ENCODE measurements around the gene CAMK1D.
A peak's percentile ranks its signal among the peaks of the same experiment; 100 is the strongest.

Gene CAMK1D

DNA sequence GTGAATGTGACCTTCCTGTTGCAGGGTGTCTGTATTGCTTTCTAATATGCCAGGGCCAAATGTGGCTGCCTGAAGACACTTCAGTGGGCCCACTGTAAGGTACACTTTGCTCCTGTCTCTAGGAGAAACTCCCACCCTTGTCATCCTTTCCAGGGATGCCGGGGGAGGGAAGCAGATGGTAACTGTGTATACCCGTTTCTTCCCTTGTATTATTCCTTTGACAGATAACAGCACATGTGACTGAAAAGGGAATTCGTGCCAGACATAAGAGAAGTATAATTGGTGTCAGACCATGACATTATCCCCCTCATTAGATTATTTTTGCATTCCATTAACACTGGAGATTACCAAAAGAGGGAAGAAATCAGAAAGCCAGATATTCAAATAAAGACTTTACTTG lies 317.7 kb downstream of the CAMK1D start:
- no peak for DNase-seq

DNA sequence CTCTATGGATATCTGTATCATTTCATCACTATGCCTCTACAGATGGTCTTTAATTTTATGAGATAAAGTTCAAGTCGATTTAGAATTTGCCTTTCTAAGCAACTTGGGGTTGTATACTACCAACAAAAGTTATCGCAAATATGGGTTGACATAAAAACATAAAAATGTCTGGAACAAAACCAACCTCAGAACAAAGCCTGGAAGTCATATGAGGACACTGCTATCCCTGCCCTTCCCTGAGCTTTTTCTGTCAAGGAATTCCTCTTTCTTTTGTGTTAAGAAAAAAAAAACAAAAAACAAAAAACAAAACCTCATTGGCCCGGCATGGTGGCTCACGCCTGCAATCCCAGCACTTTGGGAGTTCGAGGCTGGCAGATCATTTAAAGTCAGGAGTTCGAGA lies 319.3 kb downstream of the CAMK1D start:
- DNase-seq = no peak

DNA sequence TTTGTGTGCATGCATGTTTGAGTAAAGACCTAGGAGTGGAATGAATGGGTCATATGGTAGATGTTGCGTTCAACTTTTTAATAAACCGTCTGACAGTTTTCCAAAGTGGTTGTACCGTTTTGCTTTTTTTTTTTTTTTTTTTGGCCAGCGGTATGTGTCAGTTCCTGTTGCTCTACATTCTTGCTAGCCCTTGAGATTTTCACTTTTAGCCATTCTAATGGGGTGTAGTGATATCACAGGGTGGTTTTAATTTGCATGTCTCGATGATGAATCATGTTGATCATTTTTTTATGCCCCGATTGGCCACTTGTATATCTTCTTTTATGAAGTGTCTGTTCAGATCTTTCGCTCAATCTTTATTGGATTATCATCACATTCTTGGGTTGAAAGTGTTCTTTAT lies 320.7 kb downstream of the CAMK1D start:
- peak; percentile 17 for DNase-seq

DNA sequence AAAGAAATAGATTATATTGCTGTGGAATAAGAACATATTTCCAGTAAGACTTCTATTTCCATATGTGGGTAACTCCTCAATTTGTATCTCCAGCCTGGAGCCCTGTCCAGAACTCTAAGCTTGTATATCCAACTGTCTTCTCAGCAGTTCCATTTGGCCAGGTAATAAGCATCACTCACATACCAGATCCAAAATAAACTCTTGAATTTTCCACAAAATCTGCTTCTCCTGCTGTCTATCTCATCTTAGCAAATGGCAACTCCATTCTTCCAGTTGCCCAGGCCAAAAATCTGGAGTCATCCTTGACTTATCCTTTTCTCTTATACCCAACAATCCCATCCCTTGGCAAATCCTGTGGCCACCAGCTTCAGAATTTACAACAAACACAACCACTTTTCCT lies 325.8 kb downstream of the CAMK1D start:
- no peak for DNase-seq

DNA sequence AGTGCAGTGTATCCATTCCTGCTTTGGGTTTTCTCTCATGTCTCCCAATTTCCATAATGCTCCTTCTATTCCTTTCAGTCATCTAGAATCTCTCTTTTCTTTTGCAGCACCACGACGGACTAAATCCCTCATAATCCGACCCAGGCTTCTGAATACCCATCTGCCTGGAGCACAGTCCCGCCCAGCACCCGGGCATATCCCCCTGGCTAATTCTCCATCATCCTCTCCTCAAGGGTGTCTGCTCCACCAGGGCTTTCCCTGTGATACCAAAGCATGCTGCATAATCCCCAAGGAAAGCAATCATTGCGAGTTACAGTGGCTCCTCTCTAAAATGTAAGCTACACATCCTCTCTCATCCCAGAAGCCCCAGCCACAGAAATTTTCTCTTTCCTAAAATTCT lies 330.3 kb downstream of the CAMK1D start:
- no peak for DNase-seq

DNA sequence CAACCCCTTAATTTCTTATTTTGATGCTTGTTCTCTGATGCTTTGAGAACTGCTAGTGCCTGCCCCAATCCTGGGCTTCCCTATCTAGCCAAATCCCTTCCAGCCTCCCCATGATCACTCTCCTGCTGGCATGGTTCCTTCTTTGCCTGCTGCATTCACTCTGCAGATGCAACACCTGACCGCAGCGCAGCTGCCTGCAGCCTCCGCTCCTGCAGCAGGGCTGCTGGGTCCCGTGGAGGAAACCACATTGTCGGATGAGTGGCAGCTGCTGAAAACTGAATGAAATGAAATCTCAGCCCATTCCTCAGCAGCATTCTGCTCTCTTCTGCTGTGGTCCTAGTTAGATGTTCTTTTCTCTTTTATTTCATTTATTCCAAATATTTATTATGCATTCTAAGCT lies 331.9 kb downstream of the CAMK1D start:
- DNase-seq = no peak

DNA sequence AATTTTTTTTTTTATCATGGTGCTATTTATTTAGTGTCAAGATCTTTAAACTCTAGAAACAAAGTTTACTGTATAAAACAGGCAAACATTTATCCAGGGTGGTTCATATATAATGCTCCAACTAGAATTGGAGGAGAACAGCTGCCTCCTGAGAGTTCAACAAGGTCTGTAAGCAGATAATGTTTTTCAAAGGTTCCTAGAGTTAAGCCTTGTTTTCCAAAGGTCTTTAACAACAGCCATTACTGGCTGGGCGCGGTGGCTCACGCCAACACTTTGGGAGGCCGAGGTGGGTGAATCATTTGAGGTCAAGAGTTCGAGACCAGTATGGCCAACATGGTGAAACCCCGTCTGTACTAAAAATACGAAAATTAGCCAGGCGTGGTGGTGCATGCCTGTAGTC lies 335.4 kb downstream of the CAMK1D start:
- DNase-seq = no peak

DNA sequence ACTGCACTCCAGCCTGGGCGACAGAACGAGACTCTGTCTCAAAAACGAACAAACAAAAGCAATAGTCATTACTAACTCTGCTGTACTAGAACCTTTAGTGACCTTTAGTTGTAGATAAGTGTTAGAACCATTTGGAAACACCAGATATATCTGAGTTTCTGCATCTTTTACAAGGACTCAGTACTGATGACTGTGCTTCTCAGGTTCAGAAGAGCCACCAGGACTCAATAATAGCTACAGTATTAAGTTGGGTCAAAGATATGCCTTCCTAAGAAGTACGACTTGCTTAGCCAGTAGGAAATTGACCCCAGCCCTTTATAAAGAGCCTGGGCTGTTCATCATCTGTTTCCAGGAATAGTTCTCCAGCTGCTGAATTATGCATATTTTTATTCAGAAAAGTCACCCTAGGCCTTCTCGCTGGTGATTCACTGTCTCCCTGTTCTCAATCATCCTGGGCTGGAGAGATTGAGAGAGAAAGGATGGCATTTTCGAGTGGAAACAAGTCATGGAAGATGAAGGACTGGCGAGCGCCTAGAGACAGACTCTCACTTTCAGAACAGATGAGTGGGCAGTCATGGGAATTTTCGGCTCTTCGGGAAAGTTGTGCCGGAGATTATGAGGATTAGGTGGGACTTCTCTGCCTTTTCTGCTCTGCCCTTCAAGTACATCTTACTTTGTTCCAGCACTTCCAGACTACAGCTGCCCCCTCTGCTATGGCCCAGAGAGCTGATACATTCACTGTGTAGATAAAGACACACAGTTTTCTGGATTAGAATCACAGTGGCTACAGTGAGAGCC lies 336.1 kb downstream of the CAMK1D start:
- no peak for DNase-seq

DNA sequence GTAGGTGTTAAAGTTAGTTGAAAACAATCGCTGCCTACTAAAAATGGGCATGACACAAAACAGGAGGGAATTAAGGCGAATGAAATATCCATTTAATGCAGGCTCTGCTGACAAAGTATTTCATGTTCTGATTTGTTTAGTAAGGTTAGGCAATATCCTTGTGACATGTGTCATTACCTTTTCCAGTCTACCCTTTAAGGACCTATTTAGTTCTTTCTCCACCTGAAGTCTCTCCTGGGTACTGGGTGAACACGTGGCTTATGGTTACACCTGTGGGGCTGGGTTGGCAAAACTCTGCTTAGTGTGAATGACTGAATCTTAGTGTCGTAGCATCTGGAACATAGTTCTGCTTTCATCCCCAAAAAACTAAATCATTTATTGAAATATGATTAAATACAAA lies 338.6 kb downstream of the CAMK1D start:
- no peak for DNase-seq

DNA sequence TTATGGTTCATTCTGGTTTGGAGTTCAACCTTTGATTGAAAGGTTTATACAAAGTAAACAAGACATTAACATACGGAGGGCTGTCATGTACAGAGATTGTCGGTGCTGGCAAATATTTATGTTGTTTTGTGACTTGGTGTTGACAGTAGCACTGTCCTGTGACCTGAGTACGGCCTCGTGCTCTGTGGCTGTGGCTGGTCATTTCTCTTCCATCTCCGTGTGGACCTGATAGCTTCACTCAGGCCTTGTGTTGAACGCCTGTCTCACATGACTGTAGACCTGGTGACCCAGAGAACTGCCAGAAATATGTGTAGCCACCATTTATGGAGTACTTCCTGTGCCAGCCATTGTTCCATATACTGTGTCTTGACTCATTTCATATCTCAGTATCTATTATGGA lies 340.5 kb downstream of the CAMK1D start:
- DNase-seq = no peak

DNA sequence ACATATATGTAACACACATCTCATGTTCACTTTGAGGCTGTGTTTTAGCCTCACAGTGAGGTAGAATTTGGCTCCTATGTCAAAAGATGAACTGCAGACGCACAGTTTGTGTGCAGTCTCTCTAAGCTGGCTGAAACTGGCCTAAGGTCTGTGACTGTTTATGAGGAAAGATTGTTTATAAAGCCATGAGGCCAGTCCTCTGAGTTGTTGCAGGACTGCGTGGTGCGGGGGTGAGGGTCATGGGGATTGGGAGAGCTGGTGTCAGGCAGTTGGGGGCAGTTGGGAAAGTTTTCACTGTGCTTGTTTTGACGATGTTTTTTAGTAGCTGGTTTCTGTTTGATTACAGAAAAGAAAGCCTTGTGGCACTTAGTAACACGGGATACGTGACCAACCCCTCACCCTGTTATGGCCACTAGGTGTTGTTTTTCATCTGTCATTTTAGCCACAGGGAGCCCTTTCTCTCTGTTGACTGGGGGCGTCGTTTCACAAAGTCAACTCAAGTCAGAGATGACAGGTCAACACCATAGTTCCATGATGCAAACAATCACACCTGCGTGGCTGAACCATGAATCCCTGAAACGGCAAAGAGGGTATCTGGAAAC lies 341.3 kb downstream of the CAMK1D start:
- no peak for DNase-seq

DNA sequence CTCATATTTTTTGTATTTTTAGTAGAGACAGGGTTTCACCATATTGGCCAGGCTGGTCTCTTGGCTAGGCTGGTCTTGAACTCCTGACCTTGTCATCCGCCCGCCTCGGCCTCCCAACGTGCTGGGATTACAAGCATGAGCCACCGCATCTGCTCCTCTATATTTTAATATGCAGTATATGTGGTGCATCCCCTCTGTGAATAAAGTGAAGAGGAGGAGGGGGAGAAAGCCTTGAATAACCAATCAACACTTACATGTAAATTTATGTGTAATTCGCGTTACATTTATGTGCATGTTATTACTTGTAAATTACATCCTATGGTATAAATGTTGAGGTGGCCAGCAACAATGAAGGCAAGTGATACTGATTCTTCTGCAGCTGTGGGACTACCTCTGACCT lies 342.2 kb downstream of the CAMK1D start:
- no peak for DNase-seq

DNA sequence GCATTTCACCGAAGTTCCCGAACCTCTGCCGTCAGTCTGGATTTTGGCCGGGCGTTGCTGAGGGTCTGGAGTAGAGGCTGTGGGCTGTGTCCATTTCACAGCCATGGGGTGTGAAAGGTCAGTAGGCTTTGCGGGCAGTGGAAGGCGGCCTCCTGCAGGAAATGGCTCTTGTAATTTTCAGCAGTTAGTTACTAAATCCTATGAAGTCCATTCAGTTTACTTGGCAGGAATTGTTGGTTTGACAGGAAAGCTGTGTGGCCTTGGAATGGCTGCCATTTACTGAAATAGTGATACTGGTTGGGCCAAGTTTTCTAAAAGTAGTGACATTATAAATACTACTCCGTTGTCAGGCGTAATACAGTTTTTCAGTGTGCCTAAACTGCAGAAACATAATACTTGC lies 348.4 kb downstream of the CAMK1D start:
- DNase-seq = no peak

DNA sequence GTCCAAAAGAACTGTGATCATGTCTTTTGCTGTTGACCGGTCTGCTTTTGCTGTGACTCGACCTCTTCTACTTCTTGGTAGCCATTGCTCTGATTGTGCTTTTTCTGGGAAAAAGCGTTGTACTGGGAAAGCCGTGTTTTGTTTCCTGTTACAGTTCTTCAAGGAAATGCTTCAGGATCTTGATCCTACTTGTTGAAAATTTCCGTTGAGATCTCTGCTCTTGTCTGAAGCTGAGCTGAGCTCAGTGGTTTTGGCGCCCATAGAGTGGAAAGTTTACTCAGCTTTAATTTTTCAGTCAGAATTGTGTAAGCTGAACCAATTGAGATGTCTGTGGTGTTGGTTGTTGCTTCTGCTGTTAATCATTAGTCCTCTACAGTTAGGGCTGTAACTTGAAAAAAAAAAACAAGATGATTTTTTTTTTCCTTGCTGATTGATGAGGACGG lies 349.9 kb downstream of the CAMK1D start:
- peak; percentile 34 for DNase-seq

DNA sequence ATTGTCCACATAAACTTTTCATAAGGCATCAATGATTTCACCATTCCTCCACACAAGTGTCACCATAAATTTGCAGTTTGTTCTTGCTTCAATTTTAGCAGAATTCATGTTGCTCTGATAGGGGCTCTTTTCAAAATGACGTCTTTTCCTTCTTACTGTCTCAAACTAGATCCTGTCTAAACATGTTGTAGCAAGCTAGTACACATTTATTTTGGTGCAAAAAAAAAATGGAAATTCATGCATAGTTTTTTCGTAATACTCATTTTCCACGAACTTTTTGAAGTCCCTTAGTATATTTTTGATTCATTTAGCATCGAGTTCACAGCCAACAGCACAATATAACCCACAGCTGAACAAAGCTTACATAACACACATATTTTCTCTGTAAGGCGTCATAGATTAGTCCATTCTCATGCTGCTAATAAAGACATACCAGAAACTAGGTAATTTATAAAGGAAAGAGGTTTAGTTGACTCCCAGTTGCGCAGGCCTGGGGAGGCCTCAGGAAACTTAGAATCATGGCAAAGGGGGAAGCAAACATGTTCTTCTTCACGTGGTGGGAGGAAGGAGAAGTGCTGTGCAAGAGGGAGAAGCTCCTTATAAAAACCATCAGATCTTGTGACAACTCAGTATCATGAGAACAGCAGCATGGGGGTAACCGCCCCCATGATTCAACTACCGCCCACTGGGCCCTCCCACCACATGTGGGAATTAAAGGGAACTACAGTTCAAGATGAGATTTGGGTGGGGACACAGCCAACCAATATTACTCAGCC lies 350.6 kb downstream of the CAMK1D start:
- no peak for DNase-seq

DNA sequence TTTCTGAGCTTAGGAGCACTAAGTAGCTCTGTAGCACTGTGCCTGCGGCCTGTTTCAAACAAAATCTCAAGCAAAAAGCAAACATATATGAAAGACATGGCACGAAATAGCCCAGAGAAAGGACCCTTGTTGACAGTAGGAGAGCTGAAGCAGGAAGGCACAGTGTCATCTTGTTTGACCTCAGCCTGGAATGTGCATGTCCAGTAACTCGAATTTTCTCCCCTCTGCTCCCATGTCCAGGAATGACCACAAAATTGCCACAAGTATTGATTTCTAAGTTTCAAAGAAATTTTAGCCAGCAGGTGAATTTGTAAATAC lies 351.2 kb downstream of the CAMK1D start:
- DNase-seq = no peak

DNA sequence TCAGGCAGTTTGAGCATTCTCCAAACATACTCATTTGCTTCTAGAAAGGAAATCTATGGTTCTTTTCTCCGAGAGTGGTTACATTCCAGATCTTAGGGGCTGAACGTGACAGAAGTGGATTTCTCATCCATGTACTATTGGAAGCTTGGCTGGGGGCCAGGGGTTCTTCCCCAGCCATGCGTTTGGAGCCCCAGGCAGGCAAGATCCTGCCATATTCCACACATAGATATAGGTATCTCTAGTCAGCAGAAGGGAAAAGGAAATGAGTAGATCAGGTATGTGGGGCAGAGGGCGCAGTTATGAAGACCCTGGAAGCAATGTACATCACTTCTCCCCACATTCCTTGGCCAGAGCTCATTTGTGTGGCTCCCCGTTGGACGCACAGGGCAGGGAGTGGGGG lies 352.3 kb downstream of the CAMK1D start:
- DNase-seq = peak; percentile 70

DNA sequence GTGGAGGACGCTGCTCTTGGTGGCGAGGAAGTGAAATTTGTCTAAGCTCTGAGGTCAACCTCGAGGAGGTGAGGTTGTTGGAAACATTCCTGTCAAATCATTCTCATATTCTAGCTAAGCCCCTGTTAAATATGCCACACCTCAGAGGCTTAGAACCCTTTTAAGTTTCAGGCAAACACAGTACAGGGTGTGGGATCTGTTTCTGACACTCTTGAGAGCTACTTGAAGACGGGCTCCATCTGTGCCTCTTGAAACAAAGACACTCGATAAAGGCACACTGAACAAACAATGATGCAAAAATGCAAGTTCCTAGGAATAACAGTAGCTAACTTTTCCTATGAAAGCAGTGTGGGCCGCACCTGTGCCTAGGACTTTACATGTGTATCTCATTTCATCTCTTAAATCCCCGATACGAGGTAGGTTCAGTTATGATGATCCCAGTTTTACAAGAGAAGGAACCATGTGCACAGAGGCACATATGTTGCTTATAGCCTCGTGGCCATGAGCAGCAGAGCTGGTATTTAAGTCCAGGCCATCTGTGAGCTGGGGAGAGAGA lies 352.9 kb downstream of the CAMK1D start:
- DNase-seq = no peak

DNA sequence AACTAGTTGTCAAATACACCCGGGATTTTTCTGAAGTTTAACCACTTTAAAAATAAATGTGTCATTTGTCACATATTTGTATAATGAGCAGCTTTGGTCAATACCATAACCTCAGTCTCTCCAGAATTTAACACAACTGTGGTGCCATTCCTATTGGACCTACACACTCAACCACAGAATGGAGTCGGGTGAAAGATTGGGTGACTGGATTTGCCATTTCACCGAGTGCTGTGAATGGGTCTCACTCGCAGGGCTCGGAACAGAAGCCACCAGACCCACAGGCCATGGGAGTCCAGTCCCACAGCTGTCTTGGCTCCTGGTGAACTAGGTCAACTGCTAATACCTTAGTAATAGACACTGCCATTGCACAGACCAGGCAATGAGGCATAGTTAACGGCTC lies 353.8 kb downstream of the CAMK1D start:
- peak; percentile 49 for DNase-seq

DNA sequence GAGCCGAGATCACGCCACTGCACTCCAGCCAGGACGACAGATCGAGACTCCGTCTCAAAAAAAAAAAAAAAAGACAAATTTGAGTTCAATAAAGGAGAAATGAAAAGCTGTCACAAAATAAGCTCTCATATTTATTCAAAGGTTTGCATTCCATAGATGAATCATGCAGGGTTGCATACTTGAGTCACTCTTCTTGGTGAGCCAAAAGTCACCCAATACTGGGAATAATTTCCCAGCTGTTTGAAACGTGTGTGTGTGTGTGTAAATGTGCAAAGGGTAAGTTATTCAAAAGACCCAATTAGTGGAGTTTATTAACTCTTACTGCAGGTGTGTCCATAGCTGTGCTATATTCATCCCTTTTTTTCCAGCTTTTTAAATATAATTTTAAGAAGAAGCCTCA lies 354.5 kb downstream of the CAMK1D start:
- DNase-seq = peak; percentile 89

DNA sequence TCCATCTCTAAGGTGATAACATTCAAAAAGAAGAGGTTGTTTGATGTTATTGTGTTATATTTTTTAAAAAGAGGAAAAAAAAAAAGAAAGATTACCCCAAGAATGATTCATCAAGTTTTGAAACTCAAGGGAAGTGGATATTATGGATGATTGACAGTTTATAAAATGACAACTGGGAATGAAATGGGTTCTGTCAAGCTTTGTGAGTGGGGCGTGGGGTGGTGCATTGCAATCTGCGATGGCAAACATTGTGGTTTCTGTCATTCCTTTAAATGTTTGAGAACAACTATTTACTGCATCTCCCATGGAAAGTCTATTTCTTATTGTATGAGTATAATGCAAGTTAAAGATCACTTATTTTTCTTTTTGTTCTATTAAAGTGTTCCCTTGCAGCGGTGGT lies 355.1 kb downstream of the CAMK1D start:
- no peak for DNase-seq

DNA sequence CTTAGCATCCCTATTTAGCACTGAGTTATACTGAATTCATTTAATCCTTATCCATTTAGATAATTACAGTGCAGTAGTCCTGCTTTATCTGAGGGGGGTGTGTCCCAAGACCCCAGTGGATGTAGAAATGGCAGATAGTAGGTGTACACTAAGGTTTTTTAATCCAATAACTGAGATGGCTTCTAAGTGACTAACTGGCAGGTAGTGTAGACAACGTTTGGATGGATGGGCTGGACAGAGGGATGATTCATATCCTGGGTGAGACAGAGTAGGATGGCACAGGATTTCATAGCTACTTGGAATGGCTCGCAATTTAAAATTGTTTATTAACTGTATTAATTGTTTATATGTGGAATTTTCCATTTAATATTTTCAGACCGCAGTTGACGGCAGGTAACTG lies 356.6 kb downstream of the CAMK1D start:
- DNase-seq = no peak

DNA sequence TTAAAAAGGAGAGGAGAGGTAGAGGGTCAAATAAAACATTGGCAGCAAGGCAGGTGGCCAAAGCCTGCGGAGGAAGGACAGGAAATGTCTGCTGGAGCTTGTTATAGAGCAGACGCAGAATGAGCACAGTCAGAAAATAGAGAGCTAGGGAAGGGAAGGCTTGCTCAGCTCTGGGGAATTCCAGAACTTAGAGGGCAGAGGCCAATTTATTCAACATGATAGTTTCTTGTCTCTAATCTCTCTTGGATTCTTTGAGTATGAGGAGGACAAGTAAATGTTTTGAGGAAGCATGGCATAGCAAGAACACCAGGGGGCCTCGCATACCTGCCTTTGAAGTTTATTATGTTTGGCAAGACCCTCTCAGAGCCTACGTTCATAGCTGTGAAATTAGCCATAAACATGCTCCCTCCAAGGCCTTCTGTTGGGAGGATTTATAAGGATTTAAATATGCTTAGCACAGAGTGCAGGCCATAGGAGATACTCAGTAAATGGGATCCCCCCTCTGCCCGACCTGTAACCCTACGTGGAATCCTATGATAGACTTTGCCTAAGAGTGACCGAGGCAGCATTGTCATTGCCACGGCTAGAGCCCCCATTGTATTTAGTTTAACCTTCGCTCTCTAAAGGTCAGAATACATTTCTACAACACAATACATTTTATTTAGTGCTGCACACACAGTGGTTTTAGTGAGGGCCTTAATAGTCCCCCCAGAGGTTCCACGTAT lies 358.3 kb downstream of the CAMK1D start:
- peak; percentile 94 for DNase-seq

Data from fibroblast of skin of right biceps (primary cell).